ENCODE measurements around the gene LMCD1.

Gene LMCD1

GRCh38 chr3:8597219-8597853, 95.7 kb downstream of the LMCD1 start:
- Histone ChIP-seq H3F3A (ENCODE audit: insufficient read depth) (no peaks in the 10 kb centered on the region), H3K27ac (ENCODE audit: low read depth, low read length) (no peak overlapping the region), H3K9ac (ENCODE audit: low read length) (no peak overlapping the region), H4K20me1 (ENCODE audit: low read depth, low read length) (no peaks in the 10 kb centered on the region), H3K4me3 (ENCODE audit: insufficient read depth, low read length, poor library complexity, severe bottlenecking) (no peak overlapping the region), H3K27me3 (ENCODE audit: low read length) (no peaks in the 10 kb centered on the region), H3K4me2 (ENCODE audit: low read depth, low read length, poor library complexity, severe bottlenecking) (no peak overlapping the region), H3K79me2 (ENCODE audit: insufficient read depth, low read length) (no peaks in the 10 kb centered on the region), H3K9me2 (replicated peaks; ENCODE audit: insufficient read depth, low read length) (no peaks in the 10 kb centered on the region), H2AFZ (ENCODE audit: low read depth, low read length, severe bottlenecking) (no peak overlapping the region), H3K36me3 (ENCODE audit: low read length) (no peaks in the 10 kb centered on the region), H3K9me3 (ENCODE audit: insufficient read depth, low read length) (no peaks in the 10 kb centered on the region; the same call in 1 of the 2 replicates)
- TF ChIP-seq EZH2phosphoT487 (conservative IDR thresholded peaks at IDR 0.05; ENCODE audit: low read length), result no peak

- Histone ChIP-seq H3K79me2 (ENCODE audit: insufficient read depth, low read length) (no peaks in the 10 kb centered on the region), H3K4me3 (ENCODE audit: insufficient read depth, low read length, poor library complexity, severe bottlenecking) (no peak overlapping the region), H3K9ac (ENCODE audit: low read length) (no peak overlapping the region), H3K36me3 (ENCODE audit: low read length) (no peaks in the 10 kb centered on the region), H3K9me3 (ENCODE audit: insufficient read depth, low read length) (no peaks in the 10 kb centered on the region; the same call in 1 of the 2 replicates), H3K27me3 (ENCODE audit: low read length) (no peaks in the 10 kb centered on the region), H3K27ac (ENCODE audit: low read depth, low read length) (no peak overlapping the region), H2AFZ (ENCODE audit: low read depth, low read length, severe bottlenecking) (no peak overlapping the region), H3F3A (ENCODE audit: insufficient read depth) (no peaks in the 10 kb centered on the region), H4K20me1 (ENCODE audit: low read depth, low read length) (no peaks in the 10 kb centered on the region), H3K4me2 (ENCODE audit: low read depth, low read length, poor library complexity, severe bottlenecking) (no peak overlapping the region), H3K9me2 (replicated peaks; ENCODE audit: insufficient read depth, low read length) (no peaks in the 10 kb centered on the region)
- TF ChIP-seq, protein P1, sequence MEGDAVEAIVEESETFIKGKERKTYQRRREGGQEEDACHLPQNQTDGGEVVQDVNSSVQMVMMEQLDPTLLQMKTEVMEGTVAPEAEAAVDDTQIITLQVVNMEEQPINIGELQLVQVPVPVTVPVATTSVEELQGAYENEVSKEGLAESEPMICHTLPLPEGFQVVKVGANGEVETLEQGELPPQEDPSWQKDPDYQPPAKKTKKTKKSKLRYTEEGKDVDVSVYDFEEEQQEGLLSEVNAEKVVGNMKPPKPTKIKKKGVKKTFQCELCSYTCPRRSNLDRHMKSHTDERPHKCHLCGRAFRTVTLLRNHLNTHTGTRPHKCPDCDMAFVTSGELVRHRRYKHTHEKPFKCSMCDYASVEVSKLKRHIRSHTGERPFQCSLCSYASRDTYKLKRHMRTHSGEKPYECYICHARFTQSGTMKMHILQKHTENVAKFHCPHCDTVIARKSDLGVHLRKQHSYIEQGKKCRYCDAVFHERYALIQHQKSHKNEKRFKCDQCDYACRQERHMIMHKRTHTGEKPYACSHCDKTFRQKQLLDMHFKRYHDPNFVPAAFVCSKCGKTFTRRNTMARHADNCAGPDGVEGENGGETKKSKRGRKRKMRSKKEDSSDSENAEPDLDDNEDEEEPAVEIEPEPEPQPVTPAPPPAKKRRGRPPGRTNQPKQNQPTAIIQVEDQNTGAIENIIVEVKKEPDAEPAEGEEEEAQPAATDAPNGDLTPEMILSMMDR (IDR thresholded peaks at IDR 0.05; ENCODE audit: insufficient read depth, low read length, poor library complexity, severe bottlenecking), result no peak
- no peak for TF ChIP-seq EZH2phosphoT487 (conservative IDR thresholded peaks at IDR 0.05; ENCODE audit: low read length)
Observed at GRCh38 chr3:8599146-8599545, 97.5 kb downstream of the LMCD1 start.

GRCh38 chr3:8600457-8600856, 98.8 kb downstream of the LMCD1 start:
- H2AFZ ChIP-seq (ENCODE audit: low read depth, low read length, severe bottlenecking), result no peak overlapping the region
- H3K79me2 ChIP-seq (ENCODE audit: insufficient read depth, low read length), result no peaks in the 10 kb centered on the region
- H3K9ac ChIP-seq (ENCODE audit: low read length), result no peak overlapping the region
- no peaks in the 10 kb centered on the region for H3K36me3 ChIP-seq (ENCODE audit: low read length)
- H3F3A ChIP-seq (ENCODE audit: insufficient read depth), result no peaks in the 10 kb centered on the region
- TF ChIP-seq EZH2phosphoT487 (conservative IDR thresholded peaks at IDR 0.05; ENCODE audit: low read length), result no peak
- TF ChIP-seq, protein P1 (IDR thresholded peaks at IDR 0.05; ENCODE audit: insufficient read depth, low read length, poor library complexity, severe bottlenecking), result no peak
- H3K4me2 ChIP-seq (ENCODE audit: low read depth, low read length, poor library complexity, severe bottlenecking), result no peak overlapping the region
- no peak overlapping the region for H3K27ac ChIP-seq (ENCODE audit: low read depth, low read length)
- H3K4me3 ChIP-seq (ENCODE audit: insufficient read depth, low read length, poor library complexity, severe bottlenecking), result no peak overlapping the region
- no peaks in the 10 kb centered on the region; the same call in 1 of the 2 replicates for H3K9me3 ChIP-seq (ENCODE audit: insufficient read depth, low read length)
- no peaks in the 10 kb centered on the region for H3K9me2 ChIP-seq (replicated peaks; ENCODE audit: insufficient read depth, low read length)
- no peaks in the 10 kb centered on the region for H3K27me3 ChIP-seq (ENCODE audit: low read length)
- no peaks in the 10 kb centered on the region for H4K20me1 ChIP-seq (ENCODE audit: low read depth, low read length)

GRCh38 chr3:8603115-8603710, 101.6 kb downstream of the LMCD1 start:
- Histone ChIP-seq H3K4me3 (ENCODE audit: insufficient read depth, low read length, poor library complexity, severe bottlenecking) (no peak overlapping the region), H3K9me2 (replicated peaks; ENCODE audit: insufficient read depth, low read length) (no peaks in the 10 kb centered on the region), H3K36me3 (ENCODE audit: low read length) (no peaks in the 10 kb centered on the region), H2AFZ (ENCODE audit: low read depth, low read length, severe bottlenecking) (no peak overlapping the region), H3K27ac (ENCODE audit: low read depth, low read length) (no peak overlapping the region), H3K27me3 (ENCODE audit: low read length) (no peaks in the 10 kb centered on the region), H3K79me2 (ENCODE audit: insufficient read depth, low read length) (no peaks in the 10 kb centered on the region), H3K9ac (ENCODE audit: low read length) (no peak overlapping the region), H3F3A (ENCODE audit: insufficient read depth) (no peaks in the 10 kb centered on the region), H3K4me2 (ENCODE audit: low read depth, low read length, poor library complexity, severe bottlenecking) (no peak overlapping the region), H4K20me1 (ENCODE audit: low read depth, low read length) (no peaks in the 10 kb centered on the region), H3K9me3 (ENCODE audit: insufficient read depth, low read length) (no peaks in the 10 kb centered on the region; the same call in 1 of the 2 replicates)
- TF ChIP-seq, protein P1 (IDR thresholded peaks at IDR 0.05; ENCODE audit: insufficient read depth, low read length, poor library complexity, severe bottlenecking), result no peak
